H9 (cell line): ENCODE measurements around the gene ITGBL1. TPM values are rescaled to one million over a fixed set of nuclear protein-coding genes. Genes with fewer than 3 reads are reported as not detected.

Experiments
- DNase-seq: peaks from one replicate; pipeline ENCODE4 v3.0.0-alpha.2; 2017
- H2AFZ ChIP-seq: one replicate; pipeline ENCODE4 v1.6.1; 2013; ENCODE audit warnings: mild to moderate bottlenecking, low read length, control low read depth, moderate library complexity
- H2AK5ac ChIP-seq: 2 replicates; pipeline ENCODE4 v1.6.1; 2013; ENCODE audit warnings: low read length, control low read depth, mixed read lengths; ENCODE audit not compliant: insufficient read length
- H2BK120ac ChIP-seq: one replicate; pipeline ENCODE4 v1.6.1; 2013; ENCODE audit warnings: low read depth, mild to moderate bottlenecking, low read length, control low read depth, inconsistent platforms; ENCODE audit not compliant: poor library complexity, severe bottlenecking
- H2BK12ac ChIP-seq: 2 replicates; pipeline ENCODE4 v1.6.1; 2013; ENCODE audit warnings: low read length, control low read depth, mixed read lengths, low read depth; ENCODE audit not compliant: insufficient read length
- H2BK15ac ChIP-seq: 2 replicates; pipeline ENCODE4 v1.6.1; 2013; ENCODE audit warnings: low read depth, low read length, control low read depth
- H2BK20ac ChIP-seq: one replicate; pipeline ENCODE4 v1.6.1; 2013; ENCODE audit warnings: low read depth, mild to moderate bottlenecking, low read length, control low read depth, inconsistent platforms; ENCODE audit not compliant: poor library complexity, severe bottlenecking
- H2BK5ac ChIP-seq: 2 replicates; pipeline ENCODE4 v1.6.1; 2013; ENCODE audit warnings: low read length, control low read depth, mixed read lengths; ENCODE audit not compliant: insufficient read length
- H3K14ac ChIP-seq: 2 replicates; pipeline ENCODE4 v1.6.1; 2013; ENCODE audit warnings: low read length, control low read depth; ENCODE audit not compliant: insufficient read depth
- H3K18ac ChIP-seq: 2 replicates; pipeline ENCODE4 v1.6.1; 2013; ENCODE audit warnings: low read depth, mild to moderate bottlenecking, mixed read lengths, low read length, control low read depth; ENCODE audit not compliant: insufficient read length
- H3K23ac ChIP-seq: 2 replicates; pipeline ENCODE4 v1.6.1; 2013; ENCODE audit warnings: low read length, control low read depth, mixed read lengths, low read depth; ENCODE audit not compliant: insufficient read length
- H3K23me2 ChIP-seq: 2 replicates; pipeline ENCODE4 v1.6.1; 2013; ENCODE audit warnings: low read depth, mild to moderate bottlenecking, mixed read lengths, low read length, control low read depth; ENCODE audit not compliant: insufficient read length, poor library complexity, severe bottlenecking
- H3K27ac ChIP-seq: 2 replicates; pipeline ENCODE4 v1.5.1; 2013; ENCODE audit warnings: low read length, control low read depth, mixed read lengths, low read depth; ENCODE audit not compliant: insufficient read length
- H3K27me3 ChIP-seq: 2 replicates; pipeline ENCODE4 v1.6.1; 2013; ENCODE audit warnings: low read length, control low read depth, inconsistent platforms; ENCODE audit not compliant: insufficient read depth
- H3K4ac ChIP-seq: 2 replicates; pipeline ENCODE4 v1.6.1; 2013; ENCODE audit warnings: low read depth, mild to moderate bottlenecking, control low read depth, inconsistent platforms, low read length, moderate library complexity
- H3K4me1 ChIP-seq: 2 replicates; pipeline ENCODE4 v1.6.1; 2013; ENCODE audit warnings: low read length, control low read depth, inconsistent platforms; ENCODE audit not compliant: insufficient read depth
- H3K4me2 ChIP-seq: 2 replicates; pipeline ENCODE4 v1.6.1; 2013; ENCODE audit warnings: low read length, control low read depth, mixed read lengths; ENCODE audit not compliant: insufficient read length, insufficient read depth
- H3K56ac ChIP-seq: 2 replicates; pipeline ENCODE4 v1.6.1; 2013; ENCODE audit warnings: low read depth, mild to moderate bottlenecking, mixed read lengths, low read length, control low read depth; ENCODE audit not compliant: insufficient read length
- H3K79me1 ChIP-seq: 2 replicates; pipeline ENCODE4 v1.6.1; 2013; ENCODE audit warnings: low read depth, mild to moderate bottlenecking, moderate library complexity, low read length, control low read depth, inconsistent platforms; ENCODE audit not compliant: insufficient read depth, poor library complexity, severe bottlenecking
- H3K79me2 ChIP-seq: 2 replicates; pipeline ENCODE4 v1.6.1; 2013; ENCODE audit warnings: low read length, control low read depth, inconsistent platforms; ENCODE audit not compliant: insufficient read depth
- H3K9ac ChIP-seq: 2 replicates; pipeline ENCODE4 v1.6.1; 2013; ENCODE audit warnings: low read length, control low read depth, mixed read lengths; ENCODE audit not compliant: insufficient read length; ENCODE audit errors: extremely low read depth
- H3K9me3 ChIP-seq: one replicate; pipeline ENCODE4 v1.6.1; 2013; ENCODE audit warnings: low read depth, low read length, inconsistent platforms; ENCODE audit not compliant: control insufficient read depth
- H3T11ph ChIP-seq: one replicate; pipeline ENCODE4 v1.6.1; 2013; ENCODE audit warnings: mild to moderate bottlenecking, low read length, control low read depth, inconsistent platforms
- H4K20me1 ChIP-seq: one replicate; pipeline ENCODE4 v1.6.1; 2013; ENCODE audit not compliant: control insufficient read depth, insufficient read length, insufficient read depth
- H4K5ac ChIP-seq: 2 replicates; pipeline ENCODE4 v1.6.1; 2013; ENCODE audit warnings: low read depth, mild to moderate bottlenecking, mixed read lengths, low read length, control low read depth; ENCODE audit not compliant: insufficient read length
- H4K8ac ChIP-seq: replicated peaks from 2 replicates; pipeline ENCODE4 v1.6.1; 2013; ENCODE audit warnings: low read length, control low read depth, mixed read lengths, low read depth; ENCODE audit not compliant: insufficient read length
- H4K91ac ChIP-seq: 2 replicates; pipeline ENCODE4 v1.6.1; 2013; ENCODE audit warnings: low read depth, mild to moderate bottlenecking, moderate library complexity, mixed read lengths, low read length, control low read depth; ENCODE audit not compliant: insufficient read length
- H3K27ac Mint-ChIP-seq, 3 experiments: 2 replicates in 2 of 3; 3 replicates in 1 of 3; pipeline ENCODE4 v1.8.0; 2020 to 2021; ENCODE audit warnings: mixed read lengths in 3 of 3, mild to moderate bottlenecking in 1 of 3, moderate library complexity in 1 of 3
- H3K27me3 Mint-ChIP-seq: 2 replicates; pipeline ENCODE4 v1.8.0; 2021; ENCODE audit warnings: low read depth, mild to moderate bottlenecking, moderate library complexity, mixed read lengths
- H3K36me3 Mint-ChIP-seq, 3 experiments: 2 replicates in 2 of 3; 3 replicates in 1 of 3; pipeline ENCODE4 v1.8.0; 2020 to 2021; ENCODE audit warnings: low read depth in 3 of 3, mixed read lengths in 3 of 3; ENCODE audit not compliant: insufficient read depth in 1 of 3
- H3K4me1 Mint-ChIP-seq, 2 experiments: 2 replicates each; pipeline ENCODE4 v1.8.0; 2020; ENCODE audit warnings: mixed read lengths in 2 of 2
- H3K4me3 Mint-ChIP-seq, 2 experiments: 2 replicates in 1 of 2; 3 replicates in 1 of 2; pipeline ENCODE4 v1.8.0; 2020 to 2021; ENCODE audit warnings: mild to moderate bottlenecking in 2 of 2, mixed read lengths in 2 of 2, moderate library complexity in 1 of 2
- H3K9me3 Mint-ChIP-seq, 2 experiments: 2 replicates in 1 of 2; 3 replicates in 1 of 2; pipeline ENCODE4 v1.8.0; 2020; ENCODE audit warnings: mild to moderate bottlenecking in 2 of 2, mixed read lengths in 2 of 2, moderate library complexity in 1 of 2
- WGBS: extraction: QIAGEN DNeasy Blood & Tissue Kit; methylation state at CpG from one replicate; pipeline ENCODE4 v1.1.7; 2013; ENCODE audit warnings: missing lambda C conversion rate, low lambda C conversion rate, mixed read lengths; ENCODE audit not compliant: insufficient read length; ENCODE audit errors: extremely low coverage; 5-methylcytosine and 5-hydroxymethylcytosine counted together
- total RNA-seq: library from RNA; stranded (reverse); gene quantifications from 2 replicates; pipeline ENCODE4 v1.2.1, GENCODE V29; 2021
- TF ChIP-seq, protein P1 (sequence below): fragments of 200-600 bp; sonication (generic); conservative IDR thresholded peaks from 3 replicates; pipeline ENCODE4 v1.8.0; 2021; ENCODE audit warnings: antibody characterized with exemption, mild to moderate bottlenecking

Gene ITGBL1
- total RNA-seq, 1 experiment from 2014 or later = not detected

DNA sequence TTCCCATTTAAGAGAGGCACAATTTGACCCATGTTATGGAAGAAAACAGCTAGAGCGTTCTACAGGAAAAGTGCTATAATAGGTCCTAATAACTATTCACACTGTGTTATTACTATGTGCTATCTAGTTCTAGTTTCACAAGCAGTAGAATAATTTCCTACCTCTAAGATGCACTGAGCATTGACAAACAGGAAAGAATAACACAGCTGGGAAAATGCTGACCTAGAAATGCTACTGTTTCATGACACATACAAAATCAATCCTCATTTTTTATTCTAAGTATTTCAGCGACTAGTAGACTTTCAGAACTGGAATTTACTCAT lies 259.5 kb downstream of the ITGBL1 start:
- no peak overlapping the region for H2BK120ac ChIP-seq

More for the DNA sequence above, 259.5 kb downstream of the ITGBL1 start:
- Histone ChIP-seq H3K56ac (no peak overlapping the region), H3K18ac (no peak overlapping the region), H3K23me2 (no peaks in the 10 kb centered on the region), H4K20me1 (no peaks in the 10 kb centered on the region), H2AFZ (no peak overlapping the region), H2BK5ac (no peak overlapping the region), H3K23ac (no peak overlapping the region), H3K14ac (no peak overlapping the region), H3K9me3 (no peaks in the 10 kb centered on the region), H3K9ac (no peak overlapping the region), H2AK5ac (no peak overlapping the region), H3K4me1 (0 out of 2 replicates have a peak, but pooled peaks cover 3% of the 10 kb centered on the region), H3K79me2 (no peaks in the 10 kb centered on the region), H3K4me2 (no peak overlapping the region), H4K5ac (no peak overlapping the region), H2BK12ac (no peak overlapping the region), H3T11ph (no peak overlapping the region), H4K8ac (no peak overlapping the region), H2BK15ac (no peak overlapping the region), H3K27ac (no peak overlapping the region), H3K79me1 (no peaks in the 10 kb centered on the region), H4K91ac (no peak overlapping the region), H3K27me3 (no peaks in the 10 kb centered on the region), H2BK20ac (no peak overlapping the region), H3K4ac (no peak overlapping the region)
- DNase-seq = no peak
- Mint-ChIP-seq H3K27me3 (peaks cover 3% of the 10 kb centered on the region; the same call in 1 of the 2 replicates), H3K27ac (no peak overlapping the region), H3K4me1 (peaks cover 11% of the 10 kb centered on the region in 2 experiments), H3K36me3 (no peaks in the 10 kb centered on the region), H3K4me3 (no peak overlapping the region), H3K9me3 (no peaks in the 10 kb centered on the region)
- WGBS = no CpG with 5 or more reads among the region's 2 CpGs
- TF ChIP-seq, protein P1, sequence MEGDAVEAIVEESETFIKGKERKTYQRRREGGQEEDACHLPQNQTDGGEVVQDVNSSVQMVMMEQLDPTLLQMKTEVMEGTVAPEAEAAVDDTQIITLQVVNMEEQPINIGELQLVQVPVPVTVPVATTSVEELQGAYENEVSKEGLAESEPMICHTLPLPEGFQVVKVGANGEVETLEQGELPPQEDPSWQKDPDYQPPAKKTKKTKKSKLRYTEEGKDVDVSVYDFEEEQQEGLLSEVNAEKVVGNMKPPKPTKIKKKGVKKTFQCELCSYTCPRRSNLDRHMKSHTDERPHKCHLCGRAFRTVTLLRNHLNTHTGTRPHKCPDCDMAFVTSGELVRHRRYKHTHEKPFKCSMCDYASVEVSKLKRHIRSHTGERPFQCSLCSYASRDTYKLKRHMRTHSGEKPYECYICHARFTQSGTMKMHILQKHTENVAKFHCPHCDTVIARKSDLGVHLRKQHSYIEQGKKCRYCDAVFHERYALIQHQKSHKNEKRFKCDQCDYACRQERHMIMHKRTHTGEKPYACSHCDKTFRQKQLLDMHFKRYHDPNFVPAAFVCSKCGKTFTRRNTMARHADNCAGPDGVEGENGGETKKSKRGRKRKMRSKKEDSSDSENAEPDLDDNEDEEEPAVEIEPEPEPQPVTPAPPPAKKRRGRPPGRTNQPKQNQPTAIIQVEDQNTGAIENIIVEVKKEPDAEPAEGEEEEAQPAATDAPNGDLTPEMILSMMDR = no peak
